HEK293T (cell line): Measurements from ENCODE around the gene FLNB.
A peak's percentile ranks its signal among the peaks of the same experiment; 100 is the strongest.

Source experiments
- CTCF ChIA-PET: fragments of 350-600 bp; formaldehyde crosslinking; extraction: SDS; loops from one replicate; lab custom pipeline; 2021; ENCODE audit warnings: antibody characterized with exemption, inconsistent platforms; lab: Yijun Ruan, JAX
- POLR2A ChIA-PET: fragments of 350-600 bp; formaldehyde crosslinking; extraction: SDS; loops from one replicate; lab custom pipeline; 2020; ENCODE audit warnings: antibody characterized with exemption, inconsistent platforms; lab: Yijun Ruan, JAX
- DNase-seq: peaks from one replicate; pipeline ENCODE4 v3.0.0; 2012; ENCODE audit warnings: mixed read lengths; ENCODE audit errors: extremely low spot score
- ARNT ChIP-seq: fragments of 450-650 bp; IDR thresholded peaks from 2 replicates; pipeline ENCODE4 v1.6.1; 2017; ENCODE audit warnings: mild to moderate bottlenecking
- BHLHE40 ChIP-seq: fragments of 450-650 bp; IDR thresholded peaks from 2 replicates; pipeline ENCODE4 v1.6.1; 2016; ENCODE audit warnings: mild to moderate bottlenecking, moderate library complexity, borderline replicate concordance
- CTBP1 ChIP-seq: fragments of 450-650 bp; IDR thresholded peaks from 2 replicates; pipeline ENCODE4 v1.6.1; 2016; ENCODE audit warnings: borderline replicate concordance
- ELF4 ChIP-seq: fragments of 450-650 bp; IDR thresholded peaks from 2 replicates; pipeline ENCODE4 v1.6.1; 2017; ENCODE audit warnings: antibody characterized with exemption
- FOXA1 ChIP-seq: fragments of 450-650 bp; IDR thresholded peaks from 2 replicates; pipeline ENCODE4 v1.6.1; 2016; ENCODE audit warnings: mild to moderate bottlenecking
- FOXK2 ChIP-seq: fragments of 450-650 bp; IDR thresholded peaks from 2 replicates; pipeline ENCODE4 v1.6.1; 2016; ENCODE audit warnings: mild to moderate bottlenecking
- FOXM1 ChIP-seq: fragments of 450-650 bp; IDR thresholded peaks from 2 replicates; pipeline ENCODE4 v1.6.1; 2017; ENCODE audit warnings: mild to moderate bottlenecking, borderline replicate concordance
- HDGF ChIP-seq: fragments of 450-650 bp; IDR thresholded peaks from 2 replicates; pipeline ENCODE4 v1.6.1; 2017; ENCODE audit warnings: antibody characterized with exemption, borderline replicate concordance
- L3MBTL2 ChIP-seq: fragments of 450-650 bp; conservative IDR thresholded peaks from 2 replicates; pipeline ENCODE4 v1.6.1; 2016; ENCODE audit warnings: mild to moderate bottlenecking
- LEF1 ChIP-seq: fragments of 450-650 bp; IDR thresholded peaks from 2 replicates; pipeline ENCODE4 v1.6.1; 2017; ENCODE audit warnings: mild to moderate bottlenecking, borderline replicate concordance
- NFRKB ChIP-seq: fragments of 450-650 bp; IDR thresholded peaks from 2 replicates; pipeline ENCODE4 v1.6.1; 2016; ENCODE audit warnings: mild to moderate bottlenecking, moderate library complexity
- SP1 ChIP-seq: fragments of 450-650 bp; IDR thresholded peaks from 2 replicates; pipeline ENCODE4 v1.6.1; 2017
- SUZ12 ChIP-seq: fragments of 450-650 bp; IDR thresholded peaks from 2 replicates; pipeline ENCODE4 v1.6.1; 2016; ENCODE audit warnings: mild to moderate bottlenecking
- TARDBP ChIP-seq: fragments of 450-650 bp; IDR thresholded peaks from 2 replicates; pipeline ENCODE4 v1.6.1; 2016
- ZNF384 ChIP-seq: fragments of 450-650 bp; IDR thresholded peaks from 2 replicates; pipeline ENCODE4 v1.6.1; 2016
- TF ChIP-seq, protein P1 (sequence below): fragments of 450-650 bp; IDR thresholded peaks from 2 replicates; pipeline ENCODE4 v1.6.1; 2016

The FLNB gene

DNA sequence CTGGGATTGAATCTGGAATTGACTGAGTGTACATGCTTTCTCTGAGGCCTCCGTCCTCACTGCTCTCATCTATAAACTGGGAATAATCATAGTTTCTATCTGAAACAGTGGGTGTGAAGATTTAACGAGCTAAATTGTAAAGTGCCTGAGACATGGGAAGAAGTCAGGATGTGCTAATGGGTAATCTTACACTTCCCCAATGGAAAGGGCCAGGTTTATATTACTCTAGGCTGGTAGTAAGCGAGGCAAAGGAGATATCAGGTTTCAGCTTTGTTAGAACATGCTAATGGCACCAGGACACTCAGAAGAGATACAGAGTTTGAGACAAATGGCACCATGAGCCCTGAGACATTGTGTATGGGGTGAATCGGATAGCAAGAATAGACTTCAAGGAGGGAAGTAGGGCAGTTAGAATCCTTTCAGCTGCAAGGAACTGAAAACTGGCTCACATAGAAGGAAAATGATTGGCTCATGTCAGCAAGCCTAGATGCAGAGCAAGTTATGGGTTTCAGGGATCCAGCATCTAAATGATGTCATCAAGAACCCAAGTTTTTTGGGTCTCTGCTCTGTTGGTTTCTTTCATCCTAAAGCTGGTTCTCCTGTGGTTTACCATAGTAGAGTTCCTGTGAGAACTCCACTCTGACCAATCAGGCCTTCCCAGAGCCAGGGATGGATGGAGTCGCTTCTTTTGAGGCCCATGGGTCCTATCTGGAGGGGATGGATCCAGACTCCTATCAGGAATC, 21.8 kb downstream of the FLNB start:
- POLR2A ChIA-PET = interaction anchor here (0.9 to 1.1 kb wide), 3 partner anchors 11 to 19 kb away, joined by 3 to 4 read pairs (median 3); no protein-coding TSS in a partner anchor
- no peak for DNase-seq
- no peak for TF ChIP-seq L3MBTL2
- no peak for TF ChIP-seq FOXA1
- no peak for TF ChIP-seq FOXK2
- TF ChIP-seq CTBP1 = no peak
- TF ChIP-seq HDGF = no peak
- TF ChIP-seq BHLHE40 = no peak
- no peak for TF ChIP-seq ELF4
- TF ChIP-seq SP1 = no peak
- TF ChIP-seq, protein P1, sequence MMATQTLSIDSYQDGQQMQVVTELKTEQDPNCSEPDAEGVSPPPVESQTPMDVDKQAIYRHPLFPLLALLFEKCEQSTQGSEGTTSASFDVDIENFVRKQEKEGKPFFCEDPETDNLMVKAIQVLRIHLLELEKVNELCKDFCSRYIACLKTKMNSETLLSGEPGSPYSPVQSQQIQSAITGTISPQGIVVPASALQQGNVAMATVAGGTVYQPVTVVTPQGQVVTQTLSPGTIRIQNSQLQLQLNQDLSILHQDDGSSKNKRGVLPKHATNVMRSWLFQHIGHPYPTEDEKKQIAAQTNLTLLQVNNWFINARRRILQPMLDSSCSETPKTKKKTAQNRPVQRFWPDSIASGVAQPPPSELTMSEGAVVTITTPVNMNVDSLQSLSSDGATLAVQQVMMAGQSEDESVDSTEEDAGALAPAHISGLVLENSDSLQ = no peak
- no peak for TF ChIP-seq SUZ12
- TF ChIP-seq ARNT = no peak
- TF ChIP-seq LEF1 = no peak
- CTCF ChIA-PET = interaction anchor here (0.6 kb wide), 1 partner anchor 62 kb away, joined by 4 read pairs; no protein-coding TSS in a partner anchor

DNA sequence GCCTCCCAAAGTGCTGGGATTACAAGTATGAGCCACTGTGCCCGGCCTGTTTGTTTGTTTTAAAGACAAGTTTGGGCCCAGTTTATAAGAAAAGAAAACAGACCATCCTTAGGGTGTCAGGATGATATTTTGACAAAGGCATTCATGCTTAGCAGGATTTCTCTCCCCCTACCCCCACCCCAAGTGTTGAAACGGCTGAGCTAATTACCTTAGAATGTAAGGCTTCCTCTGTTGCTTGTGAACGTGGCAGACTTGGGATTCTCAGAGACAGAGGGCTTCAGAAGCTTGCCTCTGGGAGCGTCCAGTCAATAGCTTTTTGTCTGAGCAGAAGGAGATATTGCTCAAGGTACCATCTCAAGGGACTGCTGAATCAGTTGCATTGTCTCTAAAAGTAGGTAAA, 24.0 kb downstream of the FLNB start:
- ChIA-PET POLR2A (no interaction called here), CTCF (no interaction called here)
- TF ChIP-seq ARNT (no peak), ZNF384 (no peak), HDGF (no peak), LEF1 (no peak), NFRKB (no peak), BHLHE40 (no peak), FOXA1 (no peak), CTBP1 (no peak), TARDBP (no peak), SUZ12 (no peak), L3MBTL2 (no peak), FOXM1 (no peak), FOXK2 (no peak), ELF4 (no peak), SP1 (no peak)
- TF ChIP-seq, protein P1 = no peak
- DNase-seq = no peak

GRCh38 chr3:58034738-58035523, 26.7 kb downstream of the FLNB start:
- DNase-seq = no peak
- POLR2A ChIA-PET = interaction anchor here (1.2 kb wide), 1 partner anchor 26 kb away, joined by 4 read pairs; no protein-coding TSS in a partner anchor

DNA sequence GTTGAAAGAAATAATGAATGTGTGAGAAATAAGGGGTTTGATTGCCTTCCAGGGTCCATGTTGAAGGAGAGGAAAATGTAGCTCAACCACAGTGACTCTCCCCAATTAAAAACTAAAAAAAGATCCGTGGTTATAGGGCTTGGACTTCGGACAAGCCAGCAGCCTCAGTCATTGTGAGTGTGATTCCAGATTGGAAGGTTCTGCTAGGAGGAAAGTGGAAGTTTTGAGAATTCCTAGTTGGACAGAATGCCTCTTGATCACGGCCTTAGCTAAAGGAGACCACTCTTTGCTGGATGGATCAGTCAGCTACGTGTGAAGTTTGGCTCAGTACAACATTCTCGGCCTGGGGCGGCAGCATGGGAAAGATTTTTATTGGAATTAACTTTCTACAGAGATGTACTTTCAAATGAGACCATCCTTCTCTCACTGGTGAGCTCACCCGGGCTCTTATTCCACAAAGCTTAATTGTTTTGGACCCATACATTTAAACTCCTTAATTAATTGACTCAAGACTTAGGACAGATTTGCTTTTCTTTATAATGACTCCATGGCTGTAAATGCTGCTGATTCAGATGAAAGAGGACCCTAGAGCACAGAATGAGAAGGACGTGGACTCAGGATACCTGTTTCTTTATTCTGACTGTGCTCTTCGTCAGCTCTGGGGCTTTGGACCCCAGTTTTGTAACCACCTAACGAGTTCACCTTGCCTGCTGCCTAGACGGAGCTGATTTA, 27.5 kb downstream of the FLNB start:
- POLR2A ChIA-PET = interaction anchor here (1.2 kb wide), 1 partner anchor 27 kb away, joined by 4 read pairs; no protein-coding TSS in a partner anchor
- TF ChIP-seq TARDBP (no peak), SP1 (no peak), BHLHE40 (no peak), CTBP1 (no peak), FOXA1 (no peak), SUZ12 (no peak), ARNT (no peak), HDGF (no peak), L3MBTL2 (no peak), LEF1 (no peak), FOXM1 (no peak), NFRKB (no peak), FOXK2 (no peak), ELF4 (no peak), ZNF384 (no peak)
- TF ChIP-seq, protein P1 = no peak
- CTCF ChIA-PET = interaction anchor here (1.0 kb wide), 1 partner anchor 14 kb away, joined by 3 read pairs; no protein-coding TSS in a partner anchor
- no peak for DNase-seq

More at GRCh38 chr3:58034738-58035523, 26.7 kb downstream of the FLNB start:
- 0 out of 2 replicates have a peak, but pooled peaks have one; percentile 20 for TF ChIP-seq L3MBTL2
- TF ChIP-seq FOXA1 = no peak
- CTCF ChIA-PET = interaction anchor here (1.0 kb wide), 1 partner anchor 14 kb away, joined by 3 read pairs; no protein-coding TSS in a partner anchor

GRCh38 chr3:58036293-58037032, 28.2 kb downstream of the FLNB start:
- POLR2A ChIA-PET = interaction anchor here (1.2 kb wide), 1 partner anchor 27 kb away, joined by 4 read pairs; no protein-coding TSS in a partner anchor
- CTCF ChIA-PET = no interaction called here
- no peak for TF ChIP-seq HDGF
- TF ChIP-seq ZNF384 = 0 out of 2 replicates have a peak, but pooled peaks have one; percentile 18
- no peak for DNase-seq
